ENCODE results near the gene TRPT1. TPM values are rescaled to one million over a fixed set of nuclear protein-coding genes. Genes with fewer than 3 reads are reported as not detected.
A peak's percentile ranks its signal among the peaks of the same experiment; 100 is the strongest.

Gene TRPT1
- total RNA-seq, 1 donor from 2014 or later: 13.7 TPM

- no peak for DNase-seq
Measured at GRCh38 chr11:64244107-64244506, 18.1 kb upstream of the TRPT1 start.

GRCh38 chr11:64243236-64243854 is 17.4 kb upstream of the TRPT1 start:
- no peak for DNase-seq

- no peak for DNase-seq
Measured at GRCh38 chr11:64241491-64242374, 15.7 kb upstream of the TRPT1 start.

GRCh38 chr11:64241241-64241490 is 15.2 kb upstream of the TRPT1 start:
- peak; percentile 99 for DNase-seq

- peak; percentile 97 for DNase-seq
Measured at GRCh38 chr11:64240435-64241240, 14.7 kb upstream of the TRPT1 start, which contains the start of gene FKBP2. FKBP2 (plus strand) TSS chr11:64241095; CDS start chr11:64242388, 1,293 bp downstream.

- DNase-seq: no peak
Measured at GRCh38 chr11:64239662-64240434, 13.9 kb upstream of the TRPT1 start.

GRCh38 chr11:64238999-64239398 is 13.0 kb upstream of the TRPT1 start:
- DNase-seq: no peak

GRCh38 chr11:64238076-64238475 is 12.1 kb upstream of the TRPT1 start:
- DNase-seq: no peak

GRCh38 chr11:64237484-64237951 is 11.5 kb upstream of the TRPT1 start:
- DNase-seq: no peak

- DNase-seq: no peak
Measured at GRCh38 chr11:64235437-64236161, 9.6 kb upstream of the TRPT1 start.

GRCh38 chr11:64234647-64235379 is 8.8 kb upstream of the TRPT1 start:
- DNase-seq: no peak

- no peak for DNase-seq
Measured at GRCh38 chr11:64233913-64234586, 8.1 kb upstream of the TRPT1 start, which contains the start of gene VEGFB. VEGFB (plus strand) TSS chr11:64234584; CDS start chr11:64234834, 250 bp downstream.

- DNase-seq: no peak
Measured at GRCh38 chr11:64232967-64233315, 7.0 kb upstream of the TRPT1 start.

GRCh38 chr11:64232182-64232966 is 6.4 kb upstream of the TRPT1 start:
- no peak for DNase-seq

- no peak for DNase-seq
Measured at GRCh38 chr11:64231546-64231945, 5.6 kb upstream of the TRPT1 start.

GRCh38 chr11:64230985-64231365 is 5.0 kb upstream of the TRPT1 start:
- DNase-seq: no peak

GRCh38 chr11:64230171-64230984 is 4.4 kb upstream of the TRPT1 start, which contains the start of gene DNAJC4:
DNAJC4 (plus strand) TSS chr11:64230548; CDS start chr11:64230855, 307 bp downstream.
- DNase-seq: peak; percentile 56

- DNase-seq: no peak
Measured at GRCh38 chr11:64229744-64230170, 3.8 kb upstream of the TRPT1 start.

All from skin of body (tissue), 2 donors.